ENCODE results near the gene NAALADL2.

DNA sequence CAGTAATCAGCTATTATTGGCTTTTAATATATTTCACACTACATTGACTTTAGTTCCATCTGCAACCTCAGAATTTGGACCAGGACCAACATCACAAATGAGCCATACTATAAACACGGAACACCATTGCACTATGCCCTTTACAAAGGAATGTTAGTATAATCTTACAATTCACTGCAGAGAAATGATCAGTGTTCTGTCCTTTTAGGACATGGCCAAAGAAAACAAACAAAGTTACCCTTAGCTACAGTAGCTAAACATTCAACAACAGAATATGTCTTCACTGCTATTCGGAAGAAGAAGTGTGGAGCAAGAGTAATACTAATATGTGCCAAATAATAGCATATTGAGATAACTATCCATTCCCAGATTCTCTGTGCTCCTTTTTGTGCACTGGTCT, 90.4 kb downstream of the NAALADL2 start:
- TF ChIP-seq, protein P1, sequence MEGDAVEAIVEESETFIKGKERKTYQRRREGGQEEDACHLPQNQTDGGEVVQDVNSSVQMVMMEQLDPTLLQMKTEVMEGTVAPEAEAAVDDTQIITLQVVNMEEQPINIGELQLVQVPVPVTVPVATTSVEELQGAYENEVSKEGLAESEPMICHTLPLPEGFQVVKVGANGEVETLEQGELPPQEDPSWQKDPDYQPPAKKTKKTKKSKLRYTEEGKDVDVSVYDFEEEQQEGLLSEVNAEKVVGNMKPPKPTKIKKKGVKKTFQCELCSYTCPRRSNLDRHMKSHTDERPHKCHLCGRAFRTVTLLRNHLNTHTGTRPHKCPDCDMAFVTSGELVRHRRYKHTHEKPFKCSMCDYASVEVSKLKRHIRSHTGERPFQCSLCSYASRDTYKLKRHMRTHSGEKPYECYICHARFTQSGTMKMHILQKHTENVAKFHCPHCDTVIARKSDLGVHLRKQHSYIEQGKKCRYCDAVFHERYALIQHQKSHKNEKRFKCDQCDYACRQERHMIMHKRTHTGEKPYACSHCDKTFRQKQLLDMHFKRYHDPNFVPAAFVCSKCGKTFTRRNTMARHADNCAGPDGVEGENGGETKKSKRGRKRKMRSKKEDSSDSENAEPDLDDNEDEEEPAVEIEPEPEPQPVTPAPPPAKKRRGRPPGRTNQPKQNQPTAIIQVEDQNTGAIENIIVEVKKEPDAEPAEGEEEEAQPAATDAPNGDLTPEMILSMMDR (IDR thresholded peaks at IDR 0.05): no peak
- TF ChIP-seq EP300 (IDR thresholded peaks at IDR 0.05) (peak in 1 of 4 donors; percentile 18), POLR2AphosphoS5 (IDR thresholded peaks at IDR 0.05) (no peak)

Measured in upper lobe of left lung (tissue), 4 donors.